Islet precursor cell (in vitro differentiated cells): Measurements from ENCODE around the gene FNDC1.

Experiments used
- DNase-seq: peaks from one replicate; pipeline ENCODE4 v3.0.0-alpha.2; 2018

The FNDC1 gene

DNA sequence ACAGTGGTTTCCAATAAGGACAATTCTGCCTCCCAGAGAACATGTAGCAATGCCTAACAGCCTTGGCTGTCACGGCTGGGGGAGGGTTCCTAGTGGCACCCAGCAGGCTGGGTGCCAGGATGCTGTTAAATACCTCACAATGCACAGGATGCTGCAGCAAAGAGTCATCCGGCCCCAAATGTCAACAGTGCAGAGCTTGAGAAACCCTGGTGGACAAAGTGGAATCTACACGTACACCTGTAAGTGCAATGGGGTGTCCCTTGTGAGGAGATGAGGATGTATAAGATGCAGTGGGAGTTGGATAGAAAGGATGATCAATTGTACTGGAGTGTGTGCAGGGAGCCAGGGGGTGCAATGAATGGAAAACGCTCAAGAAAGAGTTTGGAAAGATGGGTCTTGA is 142.4 kb downstream of the FNDC1 start:
- DNase-seq, result no peak

DNA sequence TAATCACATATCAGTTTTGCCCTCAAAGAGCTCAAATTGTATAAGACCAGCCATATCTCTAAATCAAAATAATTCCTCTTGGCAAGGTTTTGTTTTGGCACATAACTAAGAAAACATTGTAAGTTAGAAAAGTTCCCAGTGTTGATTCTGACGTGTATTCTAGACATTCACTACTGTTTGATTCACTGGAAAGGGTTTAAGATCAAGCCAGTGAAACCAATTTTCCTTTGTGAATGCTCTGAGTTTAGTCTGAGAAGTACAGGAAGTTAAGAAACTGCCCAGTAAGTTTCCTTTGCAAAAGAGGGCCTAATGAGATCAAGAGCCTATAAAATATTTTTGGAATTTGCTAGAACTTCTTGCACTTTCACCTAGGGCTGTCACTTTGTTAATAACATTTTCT is 143.0 kb downstream of the FNDC1 start:
- no peak for DNase-seq

DNA sequence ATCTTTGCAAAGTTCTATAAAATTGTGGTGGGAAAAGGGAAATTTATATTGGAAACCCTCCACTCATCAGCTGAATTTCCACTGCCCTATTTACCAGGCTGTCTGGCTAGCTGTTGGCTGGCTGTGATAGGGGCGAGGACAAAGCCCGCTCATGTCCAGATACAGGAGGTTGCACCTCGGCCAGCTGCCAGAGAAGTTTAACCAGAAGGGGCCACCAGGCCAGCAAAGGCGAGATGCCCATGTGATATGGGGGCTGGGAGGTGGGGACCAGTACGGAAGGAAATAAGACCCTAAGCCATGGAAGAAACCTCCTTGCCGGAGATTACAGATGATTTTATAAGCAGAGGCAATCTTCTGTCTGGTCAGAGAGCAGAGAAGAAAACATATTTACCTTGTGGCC is 143.8 kb downstream of the FNDC1 start:
- DNase-seq, result no peak

DNA sequence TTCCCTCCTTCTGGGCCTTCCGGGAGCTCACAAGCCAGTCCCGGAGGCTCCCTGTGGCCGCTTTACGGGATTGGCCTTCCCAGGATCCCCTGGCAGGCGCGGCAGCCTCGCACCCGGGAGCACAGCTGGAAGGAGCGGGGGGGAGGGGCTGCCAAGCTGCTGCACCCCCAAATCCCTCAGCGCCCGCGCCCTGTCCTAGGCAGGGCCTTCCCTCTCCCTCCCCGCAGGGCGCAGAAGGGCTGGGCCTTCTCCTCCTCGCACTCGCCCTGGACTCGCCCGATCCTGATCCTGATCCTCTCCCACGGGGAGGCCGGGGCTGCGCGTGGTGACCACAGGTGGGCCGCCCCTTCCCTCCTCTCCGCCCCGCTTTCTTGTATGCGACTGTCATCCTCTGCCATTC is 146.4 kb downstream of the FNDC1 start:
- DNase-seq, result no peak

DNA sequence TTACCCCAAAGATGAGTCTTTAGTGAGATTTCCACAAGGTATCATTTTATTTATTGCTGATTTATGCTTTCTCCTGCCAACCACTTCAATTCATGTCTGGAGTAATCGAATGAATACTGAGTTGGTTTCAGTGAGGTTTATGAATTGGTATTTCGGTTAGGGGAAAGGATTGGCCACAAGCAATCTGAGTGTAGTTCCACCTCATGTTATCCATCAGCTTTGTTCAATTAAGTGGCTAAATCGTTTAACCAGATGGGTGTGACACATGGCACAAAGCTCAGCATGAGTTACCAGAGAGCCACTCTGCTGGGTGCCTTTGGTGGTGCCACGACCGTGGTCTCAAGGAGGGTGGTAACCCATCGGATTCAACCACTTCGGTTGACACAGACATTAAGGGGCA is 148.2 kb downstream of the FNDC1 start:
- no peak for DNase-seq

DNA sequence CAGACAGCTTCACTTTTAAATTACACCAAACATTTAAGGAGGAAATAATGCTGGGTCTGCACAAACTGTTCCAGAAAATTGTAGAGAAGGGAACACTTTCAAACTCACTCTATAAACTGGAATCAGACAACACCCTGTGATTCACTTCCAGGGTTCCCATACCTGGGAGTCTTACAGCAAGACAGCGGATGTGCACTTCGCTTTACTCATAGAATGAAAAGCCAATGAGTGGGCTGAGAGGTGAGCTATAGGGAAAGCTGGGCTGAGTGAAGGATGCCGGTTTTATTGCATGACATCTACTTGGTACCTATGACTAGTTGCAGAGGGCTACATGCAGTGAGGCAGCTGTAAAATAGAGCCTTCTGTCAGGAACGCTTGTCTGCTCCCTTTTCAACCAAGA is 152.1 kb downstream of the FNDC1 start:
- no peak for DNase-seq
